ELR (cell line): Measurements from ENCODE around the gene AKAP8L.
A peak's percentile ranks its signal among the peaks of the same experiment; 100 is the strongest.

Experiments used
- DNase-seq: peaks from one replicate; pipeline ENCODE4 v3.0.0-alpha.2; 2015; ENCODE audit warnings: low read depth

The AKAP8L gene

DNA sequence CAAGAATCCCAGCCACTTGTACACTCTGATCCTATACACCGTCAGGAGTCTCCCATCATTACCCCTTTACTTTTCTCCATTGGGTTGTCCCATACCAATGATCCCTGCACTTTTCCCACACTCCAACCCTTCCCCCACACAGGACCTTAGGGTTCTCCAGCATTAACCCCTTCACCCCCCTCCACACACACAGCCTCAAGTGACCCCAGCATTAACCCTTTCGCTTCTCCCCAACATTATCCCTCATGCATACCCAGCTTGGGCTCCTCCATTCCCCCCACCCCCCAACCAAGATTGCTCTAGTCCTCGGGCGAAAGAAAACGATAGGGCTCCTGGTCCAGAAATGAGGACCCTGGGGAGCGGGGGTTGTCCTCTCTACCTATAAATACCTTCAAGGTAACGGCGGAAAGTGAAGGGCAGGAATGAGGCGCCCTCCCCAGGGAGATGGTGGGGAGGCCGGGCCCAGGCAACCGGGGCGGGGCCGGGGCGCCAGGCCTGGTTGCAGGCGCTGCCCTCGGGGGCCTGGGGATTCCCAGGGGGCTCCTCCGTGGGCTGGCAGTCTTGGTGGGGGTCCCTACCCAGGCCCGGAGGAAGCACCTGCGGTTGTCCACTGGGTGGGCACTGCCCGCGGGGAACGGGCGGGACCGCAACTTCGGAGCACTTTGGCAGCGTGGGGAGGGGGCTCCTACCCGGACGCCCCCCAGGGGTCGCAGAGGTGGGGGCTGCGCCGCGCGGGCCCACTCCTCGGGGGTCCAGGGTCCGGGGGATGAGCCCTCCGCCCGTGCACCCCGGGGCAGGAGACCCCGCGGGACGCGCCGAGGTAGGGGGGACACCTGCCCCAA lies 30.2 kb upstream of the AKAP8L start:
- DNase-seq, result peak; percentile 44

DNA sequence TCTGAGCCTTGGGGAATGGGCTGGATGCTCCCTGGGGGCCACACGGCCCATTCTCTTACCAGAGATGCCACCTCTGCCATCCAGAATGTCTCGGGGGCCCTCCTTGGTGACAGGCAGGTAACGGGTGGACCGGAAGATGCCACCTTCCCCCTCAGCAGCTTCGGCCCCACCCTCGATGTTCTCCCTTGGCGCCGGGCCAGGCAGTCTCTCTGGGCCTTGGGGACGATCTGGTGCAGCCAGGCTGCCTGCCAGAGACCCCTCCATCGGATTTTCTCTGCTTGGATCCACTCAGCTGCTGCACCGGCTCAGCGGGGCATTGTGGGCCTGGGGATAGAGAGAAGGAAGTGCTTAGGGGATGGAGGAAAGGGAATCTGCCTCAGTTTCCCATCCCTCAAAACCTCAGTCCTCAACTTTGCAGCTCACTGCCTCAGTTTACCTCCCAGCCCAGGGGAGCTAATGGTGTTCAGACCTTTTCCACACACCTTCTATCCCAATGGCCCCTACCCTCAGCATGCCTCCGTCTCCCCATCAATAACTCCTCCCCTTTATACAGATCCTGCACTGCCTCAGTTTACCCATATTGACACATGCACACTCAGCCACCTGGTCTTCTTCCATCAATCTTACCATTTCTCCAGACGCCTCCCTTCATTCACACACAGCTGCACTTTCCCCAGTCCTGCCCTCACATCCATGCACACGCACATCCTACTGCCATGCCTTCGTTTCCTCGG lies 29.4 kb upstream of the AKAP8L start:
- no peak for DNase-seq

DNA sequence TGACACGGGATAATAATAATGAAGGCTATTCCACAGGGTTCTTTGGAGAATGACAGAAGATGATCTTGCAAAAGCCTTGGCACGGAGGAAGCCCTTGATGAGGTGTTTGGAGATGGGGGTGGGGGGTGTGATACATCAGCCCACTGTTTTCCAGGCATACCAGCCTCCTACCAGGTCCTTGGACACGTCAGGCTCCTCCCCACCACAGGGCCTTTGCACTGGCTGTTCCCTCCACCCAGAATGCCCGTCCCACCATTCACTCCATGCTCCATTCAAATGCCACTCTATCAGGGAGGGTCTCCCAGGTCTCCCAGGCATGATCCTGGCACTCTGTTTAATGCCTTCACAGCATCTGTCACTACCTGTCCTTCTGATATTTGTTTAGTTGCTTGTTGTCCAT lies 28.3 kb upstream of the AKAP8L start:
- DNase-seq, result no peak

DNA sequence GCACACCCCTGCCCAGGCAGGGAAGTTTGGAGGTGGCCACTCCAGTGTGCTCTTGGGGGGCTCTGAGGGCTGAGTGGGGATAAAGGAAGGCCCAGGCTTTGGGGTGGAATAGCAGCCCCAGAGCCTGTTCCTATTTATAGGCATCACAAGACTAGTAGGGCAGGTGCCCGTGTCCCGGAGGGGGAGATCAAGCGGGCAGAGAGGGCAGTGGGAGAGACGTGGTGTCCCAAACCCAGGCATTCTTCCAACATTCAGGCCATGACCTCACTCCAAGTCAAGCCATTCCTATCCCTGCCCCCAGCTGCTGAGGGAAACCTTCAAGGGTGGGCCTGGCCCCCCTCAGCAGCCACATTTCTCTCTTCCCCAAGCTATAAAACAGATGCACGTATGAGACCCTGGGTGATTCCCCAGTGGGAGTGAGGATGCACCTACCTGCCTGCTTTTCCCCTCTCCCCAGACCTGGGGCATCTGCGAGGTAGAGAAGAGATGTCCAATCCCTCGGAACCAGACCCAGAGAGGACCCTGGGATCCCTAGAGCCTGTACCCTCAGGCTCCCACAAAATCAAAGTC lies 27.1 kb upstream of the AKAP8L start:
- DNase-seq, result no peak

DNA sequence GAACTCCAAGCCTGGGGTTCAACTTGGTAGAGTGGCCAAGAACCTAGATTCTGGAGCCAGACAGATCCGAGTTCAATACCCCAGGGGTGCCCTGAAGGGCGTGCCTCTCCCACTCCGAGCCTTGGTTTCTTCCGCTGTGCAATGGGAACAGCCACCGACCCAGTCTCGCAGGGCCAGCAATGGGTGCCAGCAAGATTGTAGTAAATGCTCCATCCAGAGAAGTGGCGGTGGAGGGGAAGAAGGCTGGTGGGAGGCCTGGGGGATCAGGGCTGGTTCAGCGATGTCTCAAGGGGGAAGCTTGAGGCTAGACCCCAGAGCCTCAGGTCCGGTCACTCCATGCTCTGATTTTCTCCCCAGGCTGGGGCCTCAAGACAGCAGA lies 26.4 kb upstream of the AKAP8L start:
- no peak for DNase-seq

DNA sequence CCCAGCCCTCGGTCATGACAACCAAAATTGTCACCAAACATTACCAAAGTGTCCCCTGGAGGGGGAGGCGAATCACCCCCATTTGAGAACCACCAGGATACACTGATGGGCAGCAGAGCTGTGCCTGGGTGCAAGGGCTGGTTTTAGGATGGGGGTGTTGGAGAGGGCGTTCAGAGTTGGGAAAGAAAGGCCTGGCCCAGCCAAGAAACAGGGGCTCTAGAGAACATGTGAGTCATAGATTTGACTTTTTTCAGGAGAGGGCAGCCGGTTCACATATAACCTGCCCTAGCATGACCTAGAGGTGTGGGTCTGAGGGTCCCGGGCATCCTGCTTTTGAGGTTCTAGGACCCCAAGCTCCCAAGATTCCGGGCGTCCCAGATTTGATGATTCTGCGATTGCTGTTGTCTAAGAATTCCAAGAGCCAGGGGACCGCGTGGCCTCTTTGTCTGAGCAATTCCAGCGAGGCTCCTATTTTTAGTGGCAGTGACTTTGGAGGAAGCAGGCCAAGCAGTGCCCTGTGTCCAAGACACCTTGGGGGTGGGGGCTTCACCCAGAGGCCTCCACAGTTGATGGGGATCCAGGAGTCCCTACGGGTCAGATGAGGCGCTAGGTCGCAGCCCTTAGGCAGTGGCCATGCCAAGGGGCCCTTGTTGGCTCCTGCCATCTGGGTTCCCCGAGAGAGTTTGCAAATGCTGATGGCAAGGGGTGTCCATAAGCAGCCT lies 25.9 kb upstream of the AKAP8L start:
- DNase-seq, result no peak

DNA sequence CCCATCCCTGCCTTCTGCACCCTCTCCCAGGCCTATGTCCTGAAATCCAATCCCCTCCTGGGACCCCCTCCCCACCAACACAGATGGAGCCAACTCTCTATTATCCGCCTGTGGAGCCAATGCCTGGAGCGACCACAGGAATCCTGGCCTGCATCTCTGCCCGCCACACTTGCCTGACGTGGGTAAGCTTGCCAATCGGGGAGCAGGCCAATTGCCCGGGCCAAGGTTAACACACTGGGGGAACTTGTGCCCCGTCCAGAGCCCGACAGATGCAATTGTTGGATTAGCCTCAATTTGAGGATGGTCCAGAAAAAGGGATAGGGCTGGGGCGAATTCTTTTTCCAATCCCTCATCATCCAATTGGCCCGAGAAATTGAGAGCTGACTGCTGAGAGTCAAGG lies 25.1 kb upstream of the AKAP8L start:
- no peak for DNase-seq

DNA sequence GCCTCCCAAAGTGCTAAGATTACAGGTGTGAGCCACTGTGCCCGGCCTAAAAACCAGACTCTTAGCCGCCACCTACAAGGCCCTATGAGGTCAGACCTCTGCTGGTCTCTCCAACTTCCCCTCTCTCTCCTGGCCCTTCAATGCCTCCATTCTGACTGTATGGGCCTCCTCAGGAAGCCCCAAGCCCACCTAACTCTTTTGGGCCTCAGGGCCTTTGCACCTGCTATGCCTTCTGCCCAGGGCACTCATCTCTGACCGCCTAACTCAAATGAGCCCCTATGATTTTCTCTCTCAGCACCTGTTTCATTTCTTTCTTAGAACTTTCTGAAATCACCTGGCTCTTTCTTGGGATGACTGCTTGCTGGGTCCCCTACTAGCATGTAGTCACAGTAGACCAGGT lies 24.5 kb upstream of the AKAP8L start:
- no peak for DNase-seq

DNA sequence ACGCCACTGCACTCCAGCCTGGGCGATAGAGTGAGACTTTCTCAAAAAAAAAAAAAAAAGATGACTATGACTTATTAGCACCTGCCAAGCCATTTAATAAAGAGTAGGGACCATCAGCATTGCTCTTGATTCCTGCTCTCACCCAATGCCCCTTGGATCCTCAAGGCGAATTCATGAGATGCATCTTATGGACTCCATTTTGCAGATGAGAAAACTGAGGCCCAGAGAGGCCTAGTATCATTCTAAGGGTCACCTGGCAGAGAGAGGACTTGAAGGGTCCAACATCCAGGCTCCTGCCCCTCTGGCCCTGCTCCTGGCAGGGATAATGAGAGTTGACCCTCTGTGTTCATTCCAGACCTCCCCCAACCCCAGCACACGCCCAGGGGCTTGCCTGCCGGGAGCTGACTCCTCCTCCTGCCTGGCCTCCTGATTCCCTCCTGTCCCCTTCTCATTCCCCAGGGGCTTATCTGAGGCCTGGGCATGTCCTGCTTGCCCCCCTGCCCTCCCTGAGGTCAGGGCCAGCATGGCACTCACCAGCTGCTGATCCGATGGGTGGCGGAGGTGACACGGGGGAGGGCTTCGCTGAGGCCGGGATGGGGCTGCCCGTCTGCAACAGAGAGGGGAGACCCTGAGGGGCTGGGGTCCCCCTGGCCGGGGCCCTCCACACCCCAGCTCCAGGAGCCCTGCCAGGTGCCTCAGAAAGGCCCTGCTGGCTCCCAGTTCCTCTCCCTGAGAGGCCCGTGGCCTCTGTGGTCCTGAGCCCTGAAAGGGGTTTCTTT lies 23.5 kb upstream of the AKAP8L start:
- no peak for DNase-seq

DNA sequence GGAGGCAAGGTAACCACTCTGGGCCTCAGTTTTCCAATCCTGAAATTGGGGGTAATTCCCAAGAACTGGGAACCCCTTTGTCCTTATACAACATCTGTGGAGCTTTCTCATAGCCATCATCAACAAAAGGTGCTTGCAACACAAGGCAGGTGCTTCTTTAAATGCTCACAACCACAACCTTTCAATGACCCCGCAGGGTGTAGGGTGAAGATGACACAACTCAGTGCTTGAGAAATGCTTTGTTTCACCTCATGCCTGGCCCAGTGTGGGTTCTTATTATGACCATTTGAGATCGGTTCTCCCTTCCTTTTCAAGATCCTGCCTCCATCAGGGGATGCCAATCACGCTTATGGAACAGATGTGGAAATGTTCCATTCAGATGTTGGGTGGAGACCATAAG lies 22.5 kb upstream of the AKAP8L start:
- DNase-seq, result no peak

DNA sequence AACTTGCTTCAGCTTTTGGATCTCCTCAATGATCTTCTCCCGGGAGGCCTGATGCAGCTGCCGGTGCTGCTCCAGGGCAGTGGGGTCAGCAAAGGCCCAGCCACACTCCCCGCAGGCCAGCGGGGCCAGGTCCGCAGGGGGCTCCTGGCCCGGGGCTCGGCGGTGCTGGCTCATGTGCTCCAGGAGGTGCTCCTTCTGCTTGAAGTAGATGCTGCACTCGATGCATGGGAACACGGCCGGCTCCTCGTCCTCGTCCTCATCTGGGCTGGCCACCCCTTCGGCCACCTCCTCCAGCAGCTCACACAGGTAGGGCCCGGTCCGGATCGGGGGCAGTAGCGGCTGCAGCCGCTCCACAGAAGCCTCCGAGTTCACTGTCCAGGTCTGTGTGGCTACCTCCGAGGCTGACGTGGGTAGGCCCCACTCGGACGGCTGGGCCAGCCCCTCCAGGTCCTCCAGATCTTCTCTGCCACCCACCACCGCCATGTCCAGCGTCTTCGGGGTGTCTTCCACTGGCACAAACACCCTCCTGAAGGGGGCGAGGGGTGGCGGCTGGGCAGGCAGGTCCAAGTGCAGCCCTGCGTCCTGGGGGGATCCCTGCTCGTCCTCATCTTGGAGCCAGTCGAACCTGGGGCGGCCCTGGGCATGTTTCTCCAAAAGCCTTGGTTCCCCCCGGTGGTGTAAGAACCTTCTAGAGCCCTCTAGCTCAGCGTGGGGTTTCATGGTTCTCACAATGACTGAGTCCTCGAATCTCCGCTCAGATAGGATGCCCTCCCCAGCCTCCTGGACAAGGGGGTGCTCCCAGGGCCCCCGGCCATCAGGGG lies 21.2 kb upstream of the AKAP8L start:
- DNase-seq, result no peak

DNA sequence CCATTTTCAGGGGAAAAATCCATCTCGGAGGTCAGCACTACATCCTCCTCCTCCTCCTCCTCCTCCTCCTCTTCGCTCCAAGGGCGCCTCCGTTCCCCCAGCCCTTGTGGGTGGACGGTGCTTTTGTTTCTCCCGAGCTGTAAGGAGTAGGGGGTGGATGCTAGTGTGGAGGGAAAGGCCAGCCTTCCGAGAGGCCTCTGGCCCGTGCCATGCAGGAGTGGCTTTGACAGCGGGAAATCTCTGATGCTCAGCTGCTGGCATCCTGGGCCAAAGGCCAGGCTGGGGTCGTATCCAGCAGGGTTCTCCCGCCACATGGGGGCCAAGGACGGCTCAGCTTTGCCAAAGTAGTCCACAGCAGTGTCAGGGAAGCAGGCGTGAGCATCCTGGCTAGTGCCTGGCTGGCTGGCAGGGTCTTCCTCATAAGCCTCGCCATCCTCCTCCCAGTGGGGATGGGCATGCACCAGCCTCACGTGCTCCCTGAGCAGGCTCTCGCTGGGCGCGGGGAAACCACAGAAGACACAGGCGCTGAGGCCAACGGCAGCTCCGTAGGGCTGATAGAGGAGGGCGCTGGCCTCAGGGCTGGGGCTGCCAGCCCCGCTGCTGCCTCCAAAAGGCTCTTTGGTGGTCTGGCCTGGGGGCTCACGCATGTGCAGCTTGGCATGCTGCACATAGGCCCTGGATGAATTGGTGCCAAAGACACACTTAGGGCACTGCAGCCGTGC lies 20.5 kb upstream of the AKAP8L start:
- DNase-seq, result no peak

DNA sequence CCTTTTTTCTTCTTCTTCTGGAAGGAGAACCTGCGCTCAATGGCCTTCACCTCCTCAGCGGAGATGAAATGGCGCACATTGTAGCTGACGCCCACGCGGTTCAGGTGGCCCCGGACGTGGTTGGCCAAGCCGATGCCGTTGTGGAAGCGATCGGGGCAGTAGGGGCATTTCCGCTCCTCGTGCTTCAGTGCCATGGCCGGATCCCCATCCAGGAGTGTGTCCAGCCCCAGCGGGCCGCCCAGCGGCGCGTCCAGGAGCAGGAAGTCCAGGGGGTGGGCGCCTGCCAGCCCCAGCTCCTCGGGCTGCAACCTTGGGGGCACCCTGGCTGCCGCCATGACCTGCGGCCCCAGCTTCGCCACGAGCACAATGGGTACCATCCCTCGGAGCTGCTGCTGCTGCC lies 19.8 kb upstream of the AKAP8L start:
- DNase-seq, result no peak

DNA sequence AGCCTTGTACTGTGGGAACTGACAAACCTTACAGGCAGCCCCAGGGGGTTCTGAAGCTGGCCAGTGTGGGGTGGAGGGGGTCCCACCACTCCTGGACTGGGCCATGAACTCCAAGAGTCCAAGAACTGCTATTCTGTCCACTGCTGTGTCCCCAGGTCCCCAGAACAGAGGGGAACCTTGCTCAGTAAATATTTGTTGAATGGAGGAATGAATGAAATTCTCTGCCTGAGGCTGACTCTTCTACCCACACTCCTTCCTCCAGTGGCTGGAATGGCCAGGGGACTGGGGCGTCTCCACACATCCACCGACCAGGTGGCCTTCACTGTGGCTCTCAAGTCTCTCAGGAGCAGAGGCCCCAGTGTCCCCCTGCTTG lies 19.3 kb upstream of the AKAP8L start:
- DNase-seq, result no peak

DNA sequence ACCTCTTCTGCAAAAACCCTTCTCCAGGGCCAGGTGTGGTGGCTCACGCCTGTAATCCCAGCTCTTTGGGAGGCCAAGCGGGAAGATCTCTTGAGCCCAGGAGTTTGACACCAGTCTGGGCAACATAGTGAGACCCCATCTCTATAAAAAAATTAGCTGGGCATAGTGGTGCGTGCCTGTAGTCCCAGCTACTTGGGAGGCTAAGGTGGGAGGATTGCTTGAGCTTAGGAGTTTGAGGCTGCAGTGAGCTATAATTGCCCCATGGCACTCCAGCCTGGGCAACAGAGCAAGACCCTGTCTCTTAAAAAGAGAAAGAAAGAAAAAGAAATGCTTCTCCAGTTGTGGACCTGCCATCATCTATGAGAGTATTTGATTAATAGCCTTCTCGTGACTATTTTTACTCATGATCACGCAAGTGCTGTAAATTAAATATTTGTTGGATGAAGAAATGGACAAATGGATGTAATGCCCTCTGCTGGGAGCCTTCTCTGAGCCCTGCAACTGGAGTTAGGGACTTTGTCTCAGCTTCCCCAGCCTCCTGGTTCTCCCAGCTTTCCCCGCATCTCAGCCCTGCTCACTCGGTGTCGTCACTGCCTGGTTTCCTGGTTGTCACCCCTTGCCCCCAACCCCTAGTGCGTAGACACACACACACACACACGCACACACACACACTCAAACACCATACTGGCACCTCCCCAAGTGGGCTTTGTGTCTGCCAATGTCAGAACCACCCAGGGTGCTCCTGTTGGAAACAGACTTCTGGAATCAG lies 18.8 kb upstream of the AKAP8L start:
- peak; percentile 31 for DNase-seq

DNA sequence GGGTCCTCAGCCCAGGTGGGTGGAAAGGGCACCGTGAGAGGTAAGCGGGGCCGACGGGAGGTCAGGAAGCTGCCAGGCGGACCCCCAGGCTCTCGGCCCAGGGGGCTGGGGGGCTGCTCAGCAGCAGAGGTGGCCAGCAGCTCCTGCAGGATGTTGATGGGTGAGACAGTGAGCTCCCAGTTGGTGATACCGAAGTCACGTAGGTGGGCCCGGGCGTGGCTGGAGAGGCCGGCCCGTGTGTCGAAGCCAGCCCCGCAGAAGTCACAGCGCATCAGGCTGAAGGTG lies 18.0 kb upstream of the AKAP8L start:
- no peak for DNase-seq

DNA sequence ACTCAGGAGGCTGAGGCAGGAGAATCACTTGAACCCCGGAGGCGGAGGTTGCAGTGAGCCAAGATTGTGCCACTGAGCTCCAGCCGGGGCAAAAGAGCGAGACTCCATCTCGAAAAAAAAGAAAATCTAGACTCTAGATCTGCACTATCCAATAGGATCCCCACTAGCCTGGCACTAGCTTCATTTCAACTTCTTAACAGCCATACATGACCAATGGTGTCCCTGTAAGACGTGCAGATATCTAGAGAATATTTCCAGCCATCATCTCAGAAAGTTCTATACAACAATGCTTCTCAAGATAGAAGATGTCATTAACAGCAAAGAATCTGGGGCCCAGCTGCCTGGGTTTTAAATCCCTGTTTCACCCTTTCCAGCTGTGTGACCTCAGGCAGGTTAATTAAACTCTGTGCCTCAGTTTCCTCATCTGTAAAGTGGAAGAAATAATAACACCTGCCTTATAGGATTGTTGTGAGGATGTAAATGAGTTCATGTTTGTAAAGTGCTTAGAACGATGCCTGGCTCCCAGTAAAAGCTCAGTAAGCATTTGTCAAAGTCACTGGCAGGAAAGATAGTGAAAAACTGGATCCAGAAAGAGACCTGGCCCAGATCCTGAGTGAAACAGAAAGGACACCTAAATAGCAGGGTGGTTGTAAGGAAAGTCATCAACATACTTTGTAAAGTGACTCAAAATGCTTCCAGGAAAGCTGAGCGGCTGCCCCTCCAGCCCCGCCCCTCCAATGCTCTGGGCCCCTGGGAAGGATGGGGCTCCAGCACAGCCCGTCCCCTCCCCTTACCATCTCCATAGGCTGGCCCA lies 17.4 kb upstream of the AKAP8L start:
- no peak for DNase-seq

DNA sequence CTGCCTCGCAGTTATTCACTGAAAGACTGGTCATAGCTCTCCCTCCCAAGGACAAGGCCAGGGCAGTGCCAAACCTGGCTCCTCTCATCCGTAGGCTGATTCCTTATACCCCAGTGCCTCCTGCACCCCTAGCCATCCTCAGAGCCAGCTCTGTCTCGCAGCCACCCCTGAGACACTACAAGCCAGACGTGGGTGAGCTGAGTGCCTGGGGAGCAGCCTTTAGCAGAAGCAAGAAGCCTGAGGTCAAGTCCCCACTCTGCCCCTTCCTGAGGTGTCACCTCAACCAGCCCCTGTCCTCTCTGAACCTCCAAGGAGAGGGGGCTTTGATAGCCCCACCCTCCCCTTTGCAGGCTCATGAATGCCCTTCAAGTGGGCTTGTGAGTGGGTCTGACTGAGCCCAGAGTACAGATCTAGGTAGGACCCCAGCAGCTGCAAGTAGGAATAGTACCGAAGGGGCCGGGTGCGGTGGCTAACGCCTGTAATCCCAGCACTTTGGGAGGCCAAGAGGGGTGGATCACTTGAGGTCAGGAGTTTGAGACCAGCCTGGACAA lies 14.8 kb upstream of the AKAP8L start:
- DNase-seq, result no peak
